HuH-7 (cell line): Measurements from ENCODE around the gene TBC1D5.
"Not testable (repeated sequence)": the region's sequence is repeated elsewhere in the genome, so short reads cannot be mapped to it uniquely, and the experiment has no call there.

Experiments used
- DNase-seq: peaks from one replicate; pipeline ENCODE4 v3.0.0; 2011; ENCODE audit warnings: low spot score

TBC1D5 gene

GRCh38 chr3:17742102-17742879, at the start of gene TBC1D5:
TSS of gene TBC1D5 (minus strand) at chr3:17742631. CDS start at chr3:17508570, 234,061 bp downstream.
- peak; percentile 98 for DNase-seq

GRCh38 chr3:17783426-17783825, 41.0 kb upstream of the TBC1D5 start:
- DNase-seq: no peak

- no peak for DNase-seq
These were observed 40.3 kb upstream of the TBC1D5 start for GRCh38 chr3:17782751-17783150.

GRCh38 chr3:17780369-17780768, 37.9 kb upstream of the TBC1D5 start:
- not testable (repeated sequence) for DNase-seq

GRCh38 chr3:17779304-17780250, 37.1 kb upstream of the TBC1D5 start:
- not testable (repeated sequence) for DNase-seq

- DNase-seq: not testable (repeated sequence)
These were observed 34.9 kb upstream of the TBC1D5 start for GRCh38 chr3:17777326-17777725.

- DNase-seq: no peak
These were observed 32.6 kb upstream of the TBC1D5 start for GRCh38 chr3:17775073-17775472.

- not testable (repeated sequence) for DNase-seq
These were observed 31.9 kb upstream of the TBC1D5 start for GRCh38 chr3:17774180-17774910.

- no peak for DNase-seq
These were observed 30.1 kb upstream of the TBC1D5 start for GRCh38 chr3:17772556-17772955.

GRCh38 chr3:17771177-17772017, 29.0 kb upstream of the TBC1D5 start:
- no peak for DNase-seq

GRCh38 chr3:17770682-17771081, 28.3 kb upstream of the TBC1D5 start:
- DNase-seq: no peak

GRCh38 chr3:17765819-17766472, 23.5 kb upstream of the TBC1D5 start:
- no peak for DNase-seq

- no peak for DNase-seq
These were observed 19.1 kb upstream of the TBC1D5 start for GRCh38 chr3:17761563-17761962.

GRCh38 chr3:17759901-17760300, 17.5 kb upstream of the TBC1D5 start:
- DNase-seq: no peak

- no peak for DNase-seq
These were observed 13.4 kb upstream of the TBC1D5 start for GRCh38 chr3:17755836-17756235.

GRCh38 chr3:17753632-17753992, 11.2 kb upstream of the TBC1D5 start:
- no peak for DNase-seq

- no peak for DNase-seq
These were observed 10.6 kb upstream of the TBC1D5 start for GRCh38 chr3:17752876-17753631.

- DNase-seq: no peak
These were observed 10.0 kb upstream of the TBC1D5 start for GRCh38 chr3:17752436-17752835.

GRCh38 chr3:17749705-17750293, 7.4 kb upstream of the TBC1D5 start:
- DNase-seq: no peak

GRCh38 chr3:17749281-17749680, 6.8 kb upstream of the TBC1D5 start:
- DNase-seq: no peak
